ENCODE measurements around the gene ZBTB20.
A peak's percentile ranks its signal among the peaks of the same experiment; 100 is the strongest.

Gene ZBTB20

GRCh38 chr3:115074502-115074901 is 72.6 kb downstream of the ZBTB20 start:
- no peak for ATAC-seq (replicated peaks; ENCODE audit: extremely low read depth, poor library complexity, severe bottlenecking)
- Mint-ChIP-seq H3K27me3 (no peaks in the 10 kb centered on the region), H3K9me3 (no peaks in the 10 kb centered on the region)

GRCh38 chr3:115072265-115073021 is 74.6 kb downstream of the ZBTB20 start:
- Mint-ChIP-seq H3K4me1 (peaks cover 43% of the 10 kb centered on the region), H3K9me3 (no peaks in the 10 kb centered on the region), H3K4me3 (no peak overlapping the region), H3K27ac (ENCODE audit: low read depth) (no peak overlapping the region), H3K27me3 (no peaks in the 10 kb centered on the region), H3K36me3 (ENCODE audit: insufficient read depth) (peaks cover 2% of the 10 kb centered on the region)
- ATAC-seq (replicated peaks; ENCODE audit: extremely low read depth, poor library complexity, severe bottlenecking) (no peak), DNase-seq (ENCODE audit: low spot score in 2 of 2) (no peak)

More at GRCh38 chr3:115074502-115074901, 72.6 kb downstream of the ZBTB20 start:
- Mint-ChIP-seq H3K4me1 (peaks cover 37% of the 10 kb centered on the region), H3K4me3 (no peak overlapping the region), H3K36me3 (ENCODE audit: insufficient read depth) (peaks cover 2% of the 10 kb centered on the region), H3K27ac (ENCODE audit: low read depth) (no peak overlapping the region)
- no peak for DNase-seq (ENCODE audit: low spot score in 2 of 2)

- Mint-ChIP-seq H3K27ac (ENCODE audit: low read depth) (no peak overlapping the region), H3K27me3 (no peaks in the 10 kb centered on the region), H3K9me3 (no peaks in the 10 kb centered on the region), H3K4me1 (peaks cover 37% of the 10 kb centered on the region), H3K4me3 (no peak overlapping the region), H3K36me3 (ENCODE audit: insufficient read depth) (peaks cover 2% of the 10 kb centered on the region)
- no peak for DNase-seq (ENCODE audit: low spot score in 2 of 2)
- no peak for ATAC-seq (replicated peaks; ENCODE audit: extremely low read depth, poor library complexity, severe bottlenecking)
Measured at GRCh38 chr3:115071601-115072000, 75.5 kb downstream of the ZBTB20 start.

GRCh38 chr3:115071166-115071565 is 75.9 kb downstream of the ZBTB20 start:
- no peak for ATAC-seq (replicated peaks; ENCODE audit: extremely low read depth, poor library complexity, severe bottlenecking)
- Mint-ChIP-seq H3K27ac (ENCODE audit: low read depth) (no peak overlapping the region), H3K4me3 (no peak overlapping the region), H3K27me3 (no peaks in the 10 kb centered on the region), H3K4me1 (peaks cover 37% of the 10 kb centered on the region), H3K36me3 (ENCODE audit: insufficient read depth) (peaks cover 2% of the 10 kb centered on the region), H3K9me3 (no peaks in the 10 kb centered on the region)
- DNase-seq (ENCODE audit: low spot score in 2 of 2): no peak

- Mint-ChIP-seq H3K36me3 (ENCODE audit: insufficient read depth) (peaks cover 5% of the 10 kb centered on the region), H3K4me1 (peaks cover 24% of the 10 kb centered on the region), H3K9me3 (no peaks in the 10 kb centered on the region), H3K27me3 (no peaks in the 10 kb centered on the region), H3K27ac (ENCODE audit: low read depth) (no peak overlapping the region), H3K4me3 (no peak overlapping the region)
- DNase-seq (ENCODE audit: low spot score in 2 of 2) (no peak), ATAC-seq (replicated peaks; ENCODE audit: extremely low read depth, poor library complexity, severe bottlenecking) (no peak)
Measured at GRCh38 chr3:115068799-115069198, 78.3 kb downstream of the ZBTB20 start.

- Mint-ChIP-seq H3K27ac (ENCODE audit: low read depth) (no peak overlapping the region), H3K36me3 (ENCODE audit: insufficient read depth) (peaks cover 5% of the 10 kb centered on the region), H3K9me3 (no peaks in the 10 kb centered on the region), H3K27me3 (no peaks in the 10 kb centered on the region), H3K4me3 (no peak overlapping the region), H3K4me1 (peaks cover 10% of the 10 kb centered on the region)
- DNase-seq (ENCODE audit: low spot score in 2 of 2) (no peak), ATAC-seq (replicated peaks; ENCODE audit: extremely low read depth, poor library complexity, severe bottlenecking) (no peak)
Measured at GRCh38 chr3:115062412-115062956, 84.6 kb downstream of the ZBTB20 start.

GRCh38 chr3:115062009-115062408 is 85.1 kb downstream of the ZBTB20 start:
- peaks cover 5% of the 10 kb centered on the region for H3K36me3 Mint-ChIP-seq (ENCODE audit: insufficient read depth)

GRCh38 chr3:115052906-115053305 is 94.2 kb downstream of the ZBTB20 start:
- Mint-ChIP-seq H3K27ac (ENCODE audit: low read depth) (no peak overlapping the region), H3K36me3 (ENCODE audit: insufficient read depth) (no peaks in the 10 kb centered on the region), H3K27me3 (no peaks in the 10 kb centered on the region), H3K4me3 (no peak overlapping the region), H3K4me1 (peaks cover 6% of the 10 kb centered on the region), H3K9me3 (no peaks in the 10 kb centered on the region)
- no peak for DNase-seq (ENCODE audit: low spot score in 2 of 2)
- ATAC-seq (replicated peaks; ENCODE audit: extremely low read depth, poor library complexity, severe bottlenecking): no peak

More at GRCh38 chr3:115062009-115062408, 85.1 kb downstream of the ZBTB20 start:
- Mint-ChIP-seq H3K9me3 (no peaks in the 10 kb centered on the region), H3K27me3 (no peaks in the 10 kb centered on the region), H3K4me1 (peaks cover 10% of the 10 kb centered on the region), H3K4me3 (no peak overlapping the region), H3K27ac (ENCODE audit: low read depth) (no peak overlapping the region)
- DNase-seq (ENCODE audit: low spot score in 2 of 2): no peak
- ATAC-seq (replicated peaks; ENCODE audit: extremely low read depth, poor library complexity, severe bottlenecking): no peak

GRCh38 chr3:115042351-115042750 is 104.7 kb downstream of the ZBTB20 start:
- no peaks in the 10 kb centered on the region for H3K9me3 Mint-ChIP-seq

GRCh38 chr3:115040673-115041286 is 106.3 kb downstream of the ZBTB20 start:
- ATAC-seq (replicated peaks; ENCODE audit: extremely low read depth, poor library complexity, severe bottlenecking) (peak; percentile 52), DNase-seq (ENCODE audit: low spot score in 2 of 2) (peak; percentile 10 to 18)
- Mint-ChIP-seq H3K4me1 (peaks cover 14% of the 10 kb centered on the region), H3K9me3 (no peaks in the 10 kb centered on the region), H3K36me3 (ENCODE audit: insufficient read depth) (no peaks in the 10 kb centered on the region), H3K4me3 (no peak overlapping the region), H3K27ac (ENCODE audit: low read depth) (no peak overlapping the region), H3K27me3 (no peaks in the 10 kb centered on the region)

More at GRCh38 chr3:115042351-115042750, 104.7 kb downstream of the ZBTB20 start:
- Mint-ChIP-seq H3K4me3 (no peak overlapping the region), H3K27ac (ENCODE audit: low read depth) (no peak overlapping the region), H3K4me1 (peaks cover 14% of the 10 kb centered on the region), H3K27me3 (no peaks in the 10 kb centered on the region), H3K36me3 (ENCODE audit: insufficient read depth) (no peaks in the 10 kb centered on the region)
- DNase-seq (ENCODE audit: low spot score in 2 of 2) (no peak), ATAC-seq (replicated peaks; ENCODE audit: extremely low read depth, poor library complexity, severe bottlenecking) (no peak)

- ATAC-seq (replicated peaks; ENCODE audit: extremely low read depth, poor library complexity, severe bottlenecking) (no peak), DNase-seq (ENCODE audit: low spot score in 2 of 2) (no peak)
- no peaks in the 10 kb centered on the region for H3K36me3 Mint-ChIP-seq (ENCODE audit: insufficient read depth)
- no peak overlapping the region for H3K27ac Mint-ChIP-seq (ENCODE audit: low read depth)
- H3K4me3 Mint-ChIP-seq: no peak overlapping the region
- H3K4me1 Mint-ChIP-seq: peaks cover 14% of the 10 kb centered on the region
- H3K27me3 Mint-ChIP-seq: no peaks in the 10 kb centered on the region
- no peaks in the 10 kb centered on the region for H3K9me3 Mint-ChIP-seq
Measured at GRCh38 chr3:115040246-115040645, 106.8 kb downstream of the ZBTB20 start.

- no peaks in the 10 kb centered on the region for H3K36me3 Mint-ChIP-seq (ENCODE audit: insufficient read depth)
- peaks cover 23% of the 10 kb centered on the region for H3K4me1 Mint-ChIP-seq
- no peak for DNase-seq (ENCODE audit: low spot score in 2 of 2)
- H3K27ac Mint-ChIP-seq (ENCODE audit: low read depth): no peak overlapping the region
- no peak overlapping the region for H3K4me3 Mint-ChIP-seq
- no peak for ATAC-seq (replicated peaks; ENCODE audit: extremely low read depth, poor library complexity, severe bottlenecking)
- H3K27me3 Mint-ChIP-seq: no peaks in the 10 kb centered on the region
- no peaks in the 10 kb centered on the region for H3K9me3 Mint-ChIP-seq
Measured at GRCh38 chr3:115038817-115039216, 108.3 kb downstream of the ZBTB20 start.
